GM18858 (cell line): ENCODE data around the gene PKMYT1.

Source experiments
- ATAC-seq: cut with Tn5 transposase; IDR thresholded peaks from one replicate; pipeline ENCODE4 v1.9.1; 2021; ENCODE audit not compliant: unreplicated experiment

The PKMYT1 gene

GRCh38 chr16:3000540-3000939, 20.3 kb upstream of the PKMYT1 start:
- ATAC-seq: no peak

GRCh38 chr16:2999929-3000328, 19.7 kb upstream of the PKMYT1 start:
- ATAC-seq: no peak

- no peak for ATAC-seq
These were observed 16.1 kb upstream of the PKMYT1 start for GRCh38 chr16:2996298-2996697.

GRCh38 chr16:2992383-2993081, 12.3 kb upstream of the PKMYT1 start:
- ATAC-seq: no peak

- ATAC-seq: no peak
These were observed 11.5 kb upstream of the PKMYT1 start for GRCh38 chr16:2991566-2992261.

DNA sequence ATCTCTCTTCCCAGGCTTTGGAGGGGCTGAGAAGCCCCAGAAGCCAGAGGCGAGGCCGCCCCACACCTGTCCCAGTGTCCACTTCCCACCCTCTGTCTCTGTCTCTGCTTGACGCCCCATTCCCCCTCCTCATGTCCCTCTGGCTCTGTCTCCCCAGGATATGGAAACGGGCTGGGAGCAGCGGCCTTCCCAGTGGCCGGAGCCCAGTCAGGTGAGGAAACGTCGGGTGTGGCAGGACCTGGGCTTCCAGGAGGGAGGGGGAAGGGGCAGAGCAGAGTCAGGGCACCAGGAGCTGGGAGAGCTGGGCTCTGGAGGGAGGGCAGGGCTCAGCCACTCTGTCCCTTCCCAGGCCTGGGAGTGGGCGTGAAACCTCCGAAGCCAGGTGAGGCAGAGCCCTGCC, 10.6 kb upstream of the PKMYT1 start:
- no peak for ATAC-seq

- ATAC-seq: no peak
These were observed 8.4 kb upstream of the PKMYT1 start for GRCh38 chr16:2988590-2989099.

GRCh38 chr16:2987833-2988232, 7.6 kb upstream of the PKMYT1 start:
- no peak for ATAC-seq

DNA sequence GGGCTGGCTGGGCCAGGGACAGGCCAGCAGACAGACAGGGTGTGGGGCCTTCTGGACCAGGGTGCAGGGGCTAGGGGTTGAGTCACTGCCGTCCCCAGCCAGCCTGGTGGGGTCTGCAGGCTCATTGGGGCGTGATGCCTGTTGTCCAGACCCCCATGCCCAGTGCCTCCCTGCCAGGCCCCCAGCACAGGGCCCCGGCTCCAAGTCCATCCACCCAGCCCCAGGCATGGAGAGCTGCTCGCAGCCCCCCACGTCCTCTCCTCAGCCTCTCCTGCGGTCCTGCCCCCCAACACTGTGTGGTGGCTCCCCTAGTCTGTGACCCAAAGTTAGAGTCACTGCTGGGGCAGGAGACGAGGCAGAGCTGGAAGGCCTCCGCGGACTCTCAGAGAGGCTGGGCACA, 7.0 kb upstream of the PKMYT1 start:
- ATAC-seq: no peak

DNA sequence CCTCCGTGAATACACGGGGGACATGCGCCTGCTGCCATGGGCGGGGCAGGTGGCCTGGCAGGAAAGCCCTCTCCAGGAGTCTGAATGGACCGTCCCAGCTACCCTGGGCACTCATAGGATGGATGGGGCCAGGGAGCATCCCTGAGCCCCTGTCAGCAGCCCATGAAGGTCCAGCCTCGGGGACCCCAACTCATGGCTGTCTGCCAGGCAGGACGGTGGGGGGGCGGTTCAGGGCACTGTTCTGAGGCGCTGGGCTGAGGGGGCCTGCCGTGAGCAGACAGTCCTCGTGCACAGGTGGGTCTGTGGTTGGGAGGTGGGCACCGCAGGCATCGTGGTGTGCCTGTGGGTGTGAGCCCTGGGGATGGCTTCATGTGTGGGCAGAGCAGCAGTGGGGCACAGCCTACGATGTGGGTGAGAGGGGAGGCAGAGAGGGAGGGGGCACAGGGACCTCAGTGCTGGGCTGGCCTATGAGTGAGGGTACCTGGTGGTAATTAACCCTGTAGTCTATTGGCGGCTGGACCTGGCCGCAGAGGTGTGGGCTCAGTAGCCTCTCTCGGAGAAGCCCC, 6.5 kb upstream of the PKMYT1 start:
- ATAC-seq: no peak

GRCh38 chr16:2985893-2986355, 5.7 kb upstream of the PKMYT1 start:
- ATAC-seq: no peak

DNA sequence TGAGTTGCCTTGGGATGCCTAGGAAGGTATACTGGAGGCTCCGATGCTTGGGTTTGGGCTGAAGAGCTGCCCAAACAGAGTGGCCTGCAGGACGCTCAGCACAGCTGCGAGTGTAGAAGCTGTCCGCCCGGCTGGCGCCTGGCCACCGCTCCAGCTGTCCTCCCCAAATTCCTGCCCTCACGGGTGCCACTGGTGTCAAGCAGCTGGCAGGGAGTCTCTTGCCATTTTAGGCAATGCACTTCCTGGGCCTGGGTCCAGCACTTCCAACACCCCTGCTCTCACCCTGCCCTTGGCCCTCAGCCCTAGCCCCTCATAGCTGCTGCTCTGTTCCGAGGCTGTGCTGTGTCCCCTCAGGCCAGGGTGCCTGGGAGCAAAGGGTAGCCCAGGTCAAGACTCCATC, 5.2 kb upstream of the PKMYT1 start:
- no peak for ATAC-seq

DNA sequence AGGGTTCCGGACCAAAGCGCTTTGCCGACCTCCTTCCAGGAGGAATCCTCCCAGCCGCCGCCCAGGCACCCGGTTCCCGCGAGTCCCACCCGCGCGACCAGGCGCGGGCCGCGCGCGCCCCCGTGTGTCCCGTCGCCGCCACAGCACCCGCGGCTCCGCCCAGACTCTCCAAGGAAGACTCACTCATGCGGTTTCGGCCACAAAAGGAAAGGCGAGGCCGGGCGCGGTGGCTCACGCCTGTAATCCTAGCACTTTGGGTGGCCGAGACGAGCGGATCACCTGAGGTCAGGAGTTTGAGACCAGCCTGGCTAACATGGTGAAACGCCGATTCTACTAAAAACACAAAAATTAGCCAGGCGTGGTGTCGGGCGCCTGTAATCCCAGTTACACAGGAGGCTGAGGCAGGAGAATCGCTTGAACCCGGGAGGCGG, 3.5 kb upstream of the PKMYT1 start:
- no peak for ATAC-seq

- ATAC-seq: no peak
These were observed 2.2 kb upstream of the PKMYT1 start for GRCh38 chr16:2982402-2982801.

DNA sequence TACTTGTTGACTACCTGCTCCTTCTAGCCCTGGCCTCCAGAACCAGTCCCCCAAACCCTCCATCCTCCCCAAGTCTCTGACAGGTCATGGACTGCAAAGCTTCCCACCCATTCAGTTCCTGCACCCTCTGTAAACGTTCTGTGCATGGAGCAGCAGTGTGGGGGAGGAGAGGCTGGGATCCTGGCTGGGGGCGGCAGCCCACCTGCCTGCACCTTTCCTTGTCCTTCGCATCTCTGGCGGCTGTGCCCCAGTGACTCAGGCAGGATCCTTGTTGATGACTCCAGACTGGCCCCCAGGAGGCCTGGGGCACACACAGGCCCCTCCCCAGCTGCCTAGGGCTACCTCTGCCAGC, 1.6 kb upstream of the PKMYT1 start:
- no peak for ATAC-seq

- ATAC-seq: no peak
These were observed 1.1 kb upstream of the PKMYT1 start for GRCh38 chr16:2981177-2981898.

DNA sequence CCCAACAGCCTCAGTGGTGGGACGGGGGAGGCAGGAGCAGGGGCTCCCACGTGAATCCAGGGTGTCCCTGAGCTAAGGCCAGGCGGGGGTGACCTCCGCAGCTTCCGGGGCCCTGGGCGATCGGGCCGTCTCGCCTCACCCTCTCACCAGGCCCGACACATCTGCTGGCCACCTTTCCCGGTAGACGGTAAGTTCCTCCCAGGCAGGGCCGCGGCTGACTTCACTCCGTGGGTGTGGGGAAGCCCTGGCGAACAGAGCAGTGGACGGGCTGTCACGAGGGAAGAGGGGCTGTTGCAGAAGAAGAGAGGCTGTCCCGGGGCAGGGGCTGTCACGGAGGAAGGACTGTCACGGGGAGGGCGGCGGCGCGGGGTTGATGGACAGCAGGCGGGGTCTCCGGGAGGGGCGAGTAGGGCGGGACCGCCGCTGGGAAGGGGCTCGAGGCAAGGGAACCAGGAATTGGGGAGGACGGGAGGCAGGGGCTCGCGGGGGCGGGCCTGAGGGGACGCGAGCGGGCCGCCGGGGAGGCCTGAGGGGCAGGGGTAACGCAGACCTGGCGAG, 498 bp downstream of the PKMYT1 start:
- no peak for ATAC-seq

DNA sequence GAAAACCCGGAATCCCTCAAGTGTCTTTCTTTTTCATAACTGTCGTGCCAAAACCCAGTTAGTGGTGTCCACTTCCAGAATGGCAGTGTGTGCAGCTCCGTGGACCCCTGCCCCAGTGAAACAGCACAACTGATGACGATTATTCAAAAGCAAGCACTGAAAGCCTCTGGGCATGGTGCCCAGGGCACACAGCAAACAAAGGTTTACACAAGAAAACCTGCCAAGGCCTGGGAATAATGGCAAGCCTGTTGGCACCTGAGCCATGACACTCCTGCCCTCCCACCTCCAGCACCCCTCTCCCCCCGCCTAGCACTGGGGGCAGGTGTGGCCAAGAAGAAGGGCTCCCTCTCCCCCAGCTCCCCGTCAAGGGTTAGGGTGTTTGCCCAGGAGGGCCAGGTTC, 2.8 kb downstream of the PKMYT1 start:
- no peak for ATAC-seq

DNA sequence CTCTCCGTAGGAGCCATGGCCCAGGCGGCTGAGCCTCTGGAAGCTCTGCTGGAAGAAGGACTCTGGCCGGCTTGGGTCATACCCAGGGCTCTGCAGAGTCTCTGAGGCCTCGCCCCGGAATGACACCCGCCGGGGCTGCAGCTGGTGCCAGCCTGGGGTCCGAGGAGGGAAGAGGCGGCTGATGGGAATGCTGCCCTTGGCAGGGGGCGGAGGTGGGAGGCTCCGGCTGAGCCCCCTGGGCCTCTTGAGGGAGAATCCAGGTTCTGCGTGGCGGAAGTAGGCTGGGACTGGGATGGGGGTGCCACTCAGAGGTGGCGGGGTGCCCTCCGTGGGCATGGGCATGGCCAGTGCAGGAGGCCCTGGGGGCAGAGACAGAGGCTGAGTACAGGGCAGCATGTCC, 3.6 kb downstream of the PKMYT1 start:
- ATAC-seq: no peak

DNA sequence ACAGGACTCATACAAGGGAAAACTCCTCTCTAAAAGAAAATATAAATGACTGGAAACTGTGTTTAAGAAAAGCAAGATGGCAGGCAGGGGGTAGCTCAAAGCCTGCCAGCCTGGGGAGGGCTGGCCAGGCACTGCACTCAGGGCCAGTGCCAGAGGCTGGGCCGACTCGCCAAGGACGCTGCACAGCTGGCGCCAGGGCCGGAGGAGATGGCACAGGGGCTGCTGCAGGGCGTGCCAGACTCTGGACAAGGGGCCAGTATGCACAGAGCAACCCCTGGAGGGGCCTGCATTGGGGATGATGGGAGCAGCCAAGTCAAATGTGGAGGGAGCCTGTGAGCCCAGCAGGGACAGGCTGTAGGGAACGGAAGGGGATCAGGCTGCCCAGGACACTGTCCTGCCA, 4.0 kb downstream of the PKMYT1 start:
- ATAC-seq: no peak

DNA sequence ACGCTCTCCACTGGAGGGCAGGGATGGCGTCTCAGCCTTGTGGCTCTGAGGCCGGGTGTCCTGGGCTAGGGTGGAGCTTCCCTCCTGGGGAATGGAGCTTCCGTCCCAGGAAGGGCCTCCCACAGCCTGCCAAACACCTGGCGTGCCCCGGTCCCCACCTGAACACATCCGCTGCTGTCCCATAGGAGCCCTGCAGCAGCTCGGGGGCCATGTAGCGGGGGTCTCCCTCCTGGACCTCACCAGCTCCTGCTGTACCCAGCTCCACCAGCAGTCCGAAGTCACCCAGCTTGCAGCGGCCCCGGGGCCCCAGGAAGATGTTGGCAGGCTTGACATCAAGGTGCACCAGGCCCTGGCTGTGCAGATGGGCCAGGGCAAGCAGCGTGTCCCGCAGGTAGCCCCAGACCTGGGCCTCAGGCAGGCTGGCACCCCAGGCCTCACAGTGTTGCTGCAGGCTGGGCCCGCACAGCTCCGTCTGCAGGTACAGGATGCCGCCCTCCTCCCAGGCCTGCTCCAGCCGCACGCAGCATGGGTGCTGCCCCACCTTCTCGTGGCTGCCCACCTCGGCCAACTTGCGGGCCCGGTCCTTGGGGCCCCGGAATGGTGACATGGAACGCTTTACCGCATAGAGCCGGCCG, 5.0 kb downstream of the PKMYT1 start:
- no peak for ATAC-seq
